NCI-H2196 treated with DMSO at 0.1 percent for 48 hours (cell line): ENCODE results near the gene TTC39C.

Experiments
- DNase-seq: peaks from one replicate; lab custom pipeline; 2025; ENCODE audit not compliant: unreplicated experiment; lab: John Stamatoyannopoulos, UW

The TTC39C gene

DNA sequence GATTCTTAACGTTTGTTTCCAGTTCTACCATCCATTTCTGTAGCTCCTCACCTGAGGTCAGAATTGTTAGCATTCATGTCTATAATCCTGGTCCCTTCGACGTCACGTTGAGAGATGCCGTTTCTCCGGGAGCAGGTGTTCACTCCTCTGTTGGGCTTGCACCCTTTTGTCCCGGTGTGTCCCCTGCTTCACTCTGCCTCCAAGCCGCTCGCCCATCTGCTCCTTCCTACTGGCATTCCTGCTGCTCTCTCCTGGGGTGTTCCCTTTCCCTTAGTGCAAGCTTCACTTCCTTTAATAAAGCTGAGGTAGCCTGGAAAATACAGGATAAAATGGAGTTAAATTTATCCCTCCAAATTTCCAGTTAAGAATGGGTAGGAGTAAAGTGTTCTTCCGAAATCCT is 62.4 kb downstream of the TTC39C start:
- no peak for DNase-seq

DNA sequence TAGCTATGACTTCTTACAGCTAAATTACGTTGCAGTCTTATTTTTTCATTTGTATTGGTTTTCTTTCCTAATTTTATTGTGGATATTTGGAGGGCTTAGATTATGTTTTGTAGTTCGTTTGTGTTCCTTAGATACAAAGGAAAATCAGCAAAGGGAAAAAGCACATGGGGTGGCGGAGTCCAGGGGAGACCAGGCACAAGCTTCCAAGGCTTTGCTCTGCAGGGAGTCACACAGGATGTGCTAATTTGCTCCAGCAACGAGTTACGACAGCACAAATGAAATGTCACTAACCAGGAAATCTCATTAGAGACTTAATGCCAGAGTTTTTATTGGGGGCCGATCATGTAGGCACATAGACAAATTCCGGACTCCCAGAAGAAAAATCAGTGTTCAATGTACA is 63.8 kb downstream of the TTC39C start:
- no peak for DNase-seq

DNA sequence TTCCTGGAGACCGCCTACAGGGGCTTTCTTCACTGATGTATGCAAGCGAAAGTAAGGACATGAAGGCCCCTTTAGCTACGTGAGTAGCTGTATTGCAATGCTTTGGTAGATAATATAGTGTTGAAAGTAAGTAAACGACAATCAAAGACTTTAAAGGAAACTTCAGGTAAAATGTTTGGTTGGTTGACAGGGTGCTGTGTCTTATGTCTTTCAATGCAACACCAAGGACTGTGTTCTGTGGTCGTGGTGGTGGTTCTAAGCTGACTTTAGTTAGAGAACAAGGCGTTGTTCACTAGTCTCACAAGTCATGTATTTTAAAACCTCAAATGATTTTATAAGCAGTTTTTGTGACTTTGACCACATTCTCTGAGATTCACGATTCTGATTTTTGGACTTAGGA is 66.3 kb downstream of the TTC39C start:
- no peak for DNase-seq

DNA sequence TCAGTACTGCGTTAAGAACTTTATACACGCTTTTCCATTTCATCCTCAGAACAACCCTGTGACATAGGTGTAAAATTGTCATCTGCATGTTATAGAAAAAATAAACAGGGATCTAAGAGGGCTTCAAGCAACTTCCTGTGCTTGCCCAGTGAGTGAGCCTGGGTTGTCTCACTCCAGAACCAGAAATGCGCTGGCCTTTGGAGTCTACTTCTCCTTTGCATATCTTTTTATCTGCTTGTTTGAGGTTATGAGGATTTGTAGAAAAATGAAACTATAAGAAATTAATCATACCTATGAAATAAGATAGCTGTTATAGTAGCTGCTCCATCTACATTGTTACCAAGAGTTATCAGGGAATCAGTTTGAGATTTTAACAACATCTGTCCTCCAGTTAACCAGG is 69.0 kb downstream of the TTC39C start:
- no peak for DNase-seq

DNA sequence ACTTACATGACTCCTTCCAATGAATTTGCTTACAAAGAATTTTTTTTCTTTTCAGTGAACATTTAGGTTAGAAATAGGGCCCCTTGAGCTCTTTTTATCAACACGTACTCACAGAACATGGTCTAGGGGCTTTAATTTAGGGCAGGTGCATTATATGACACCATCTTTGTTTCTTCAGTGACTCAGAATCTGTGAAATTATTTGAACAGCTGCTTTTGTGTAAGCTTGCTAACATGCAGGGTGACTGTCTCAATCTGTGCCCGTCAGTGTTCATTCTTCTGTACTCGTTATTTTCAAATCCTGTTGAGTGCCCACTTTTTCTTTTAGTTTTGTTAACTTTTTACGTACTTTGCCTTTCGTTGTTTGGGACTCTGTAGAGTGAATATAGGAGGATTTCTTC is 71.5 kb downstream of the TTC39C start:
- DNase-seq: no peak

DNA sequence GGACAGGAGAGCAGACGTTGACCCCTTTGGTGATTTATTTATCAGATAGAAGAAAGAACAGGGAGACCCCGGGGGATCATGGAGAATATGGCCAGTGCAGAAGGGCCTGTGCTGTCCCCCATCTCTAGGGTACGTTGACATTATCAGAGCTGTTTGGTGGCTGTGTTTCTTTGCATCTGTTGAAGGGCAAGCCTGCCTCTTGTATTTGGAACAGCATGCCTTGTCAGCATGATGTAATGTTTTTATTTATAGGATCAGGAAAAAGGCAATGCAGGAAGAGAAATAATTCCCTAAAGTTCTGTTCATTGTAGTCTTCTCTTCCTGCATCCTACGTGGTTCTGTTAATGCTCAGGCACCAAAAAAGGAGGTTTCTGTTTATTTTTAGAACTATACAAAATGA is 74.5 kb downstream of the TTC39C start:
- DNase-seq: no peak

DNA sequence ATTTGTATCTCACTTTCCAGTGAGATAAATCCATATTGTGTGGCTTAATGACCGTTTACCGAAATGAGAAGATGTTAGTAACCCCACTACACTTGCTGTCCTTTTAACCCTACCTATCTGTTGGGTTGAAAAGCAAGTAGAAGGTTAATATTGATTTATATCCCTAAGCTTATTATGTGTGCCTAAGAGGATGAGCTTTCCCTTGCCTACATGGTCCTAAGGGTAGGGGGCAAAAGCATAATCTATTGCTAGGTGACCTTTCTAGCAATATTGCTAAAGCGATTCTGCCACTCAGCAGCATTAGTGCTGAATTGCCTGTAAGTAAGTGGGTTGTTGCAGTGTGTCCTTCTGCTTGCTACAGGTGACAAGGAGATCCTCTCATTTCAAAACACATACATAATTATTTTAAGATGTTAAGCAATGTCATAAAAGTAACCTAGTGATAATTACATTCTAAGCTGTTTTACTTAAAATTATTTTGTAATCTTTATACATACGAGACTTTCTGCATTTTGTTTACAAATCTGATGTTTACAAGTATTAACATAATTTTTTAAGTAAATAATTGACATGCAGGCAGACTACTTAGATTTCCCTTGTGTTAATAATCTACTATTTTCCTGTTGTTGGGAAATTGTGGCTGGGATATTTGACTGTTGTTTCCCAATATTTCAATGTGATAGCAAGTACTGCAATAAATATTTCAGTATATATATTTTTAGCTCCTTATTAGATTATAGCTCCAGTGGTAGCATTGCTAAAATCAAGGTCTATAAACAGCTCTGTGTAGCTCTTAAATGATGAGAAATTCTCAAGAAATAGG is 75.2 kb downstream of the TTC39C start:
- no peak for DNase-seq

DNA sequence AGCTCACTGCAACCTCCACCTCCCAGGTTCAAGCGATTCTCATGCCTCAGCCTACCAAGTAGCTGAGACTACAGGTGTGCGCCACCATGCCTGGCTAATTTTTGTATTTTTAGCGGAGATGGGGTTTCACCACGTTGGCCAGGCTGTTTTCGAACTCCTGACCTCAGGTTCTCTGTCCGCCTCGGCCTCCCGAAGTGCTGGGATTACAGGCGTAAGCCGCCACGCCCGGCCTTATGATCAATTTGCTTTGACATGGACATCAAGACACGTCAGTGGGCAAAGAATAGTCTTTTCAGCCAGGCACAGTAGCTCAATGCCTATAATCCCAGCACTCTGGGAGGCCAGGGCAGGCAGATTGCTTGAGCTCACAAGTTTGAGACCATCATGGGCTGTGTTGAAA is 76.3 kb downstream of the TTC39C start:
- DNase-seq: no peak

DNA sequence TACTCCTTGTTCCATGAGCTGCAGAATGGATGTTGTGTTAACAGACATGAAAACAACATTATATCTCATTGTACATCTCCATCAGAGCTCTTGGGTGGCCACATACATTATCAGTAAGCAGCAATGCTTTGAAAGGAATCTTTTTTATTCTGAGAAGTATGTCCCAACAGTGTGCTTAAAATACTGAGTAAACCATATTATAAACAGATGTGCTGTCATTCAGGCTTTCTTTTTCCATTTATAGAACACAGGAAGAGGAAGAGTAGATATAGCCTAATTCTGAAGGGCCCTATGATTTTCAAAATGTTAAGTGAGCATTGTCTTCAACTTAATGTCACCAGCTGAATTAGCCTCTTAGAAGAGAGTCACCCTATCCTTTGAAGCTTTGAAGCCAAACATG is 80.0 kb downstream of the TTC39C start:
- DNase-seq: no peak

DNA sequence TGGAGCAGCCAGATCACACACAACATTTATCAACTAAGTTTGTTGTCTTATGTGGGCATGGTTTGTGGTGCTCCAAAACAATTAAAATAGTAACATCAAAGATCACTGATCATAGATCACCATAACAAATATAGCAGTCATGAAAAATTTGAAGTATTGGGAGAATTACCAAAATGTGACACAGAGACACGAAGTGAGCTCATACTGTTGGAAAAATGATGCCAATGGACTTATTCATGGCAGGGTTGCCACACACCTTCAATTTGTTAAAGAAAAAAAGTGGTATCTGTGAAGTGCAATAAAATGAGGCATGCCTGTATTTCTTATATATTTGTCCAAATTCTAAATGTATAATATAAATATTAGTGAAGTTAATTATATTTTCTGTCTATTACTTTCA is 81.4 kb downstream of the TTC39C start:
- no peak for DNase-seq

DNA sequence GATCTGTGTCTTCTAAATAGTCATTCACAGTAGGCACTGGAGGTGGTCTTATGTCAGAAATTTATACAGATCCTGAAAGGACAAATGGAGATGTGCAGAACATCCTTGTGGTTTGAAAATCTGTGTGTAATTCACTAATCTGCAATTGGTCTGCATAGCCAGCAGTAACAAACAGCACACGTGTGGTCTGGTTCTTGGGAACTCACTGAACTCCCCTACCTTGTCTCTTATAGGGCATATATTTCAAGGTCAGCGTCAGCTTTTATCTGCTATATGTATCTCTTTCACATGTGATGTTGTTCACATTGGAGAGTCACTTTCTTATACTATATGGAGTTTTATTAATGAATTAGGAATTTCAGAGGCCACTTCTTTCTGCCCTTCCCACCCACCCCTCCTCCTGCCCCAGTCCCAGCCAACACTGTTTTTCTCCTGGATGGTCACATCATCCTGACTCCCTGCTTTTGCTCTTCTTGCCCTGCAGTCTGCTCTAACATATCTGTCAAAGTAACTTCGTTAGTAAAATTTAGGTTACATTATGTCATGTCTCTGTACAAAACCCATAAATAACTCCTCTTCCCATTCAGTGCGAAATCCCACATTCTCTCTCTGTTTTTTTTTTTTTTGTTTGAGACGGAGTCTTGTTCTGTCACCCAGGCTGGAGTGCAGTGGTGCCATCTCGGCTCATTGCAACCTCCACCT is 88.9 kb downstream of the TTC39C start:
- no peak for DNase-seq

DNA sequence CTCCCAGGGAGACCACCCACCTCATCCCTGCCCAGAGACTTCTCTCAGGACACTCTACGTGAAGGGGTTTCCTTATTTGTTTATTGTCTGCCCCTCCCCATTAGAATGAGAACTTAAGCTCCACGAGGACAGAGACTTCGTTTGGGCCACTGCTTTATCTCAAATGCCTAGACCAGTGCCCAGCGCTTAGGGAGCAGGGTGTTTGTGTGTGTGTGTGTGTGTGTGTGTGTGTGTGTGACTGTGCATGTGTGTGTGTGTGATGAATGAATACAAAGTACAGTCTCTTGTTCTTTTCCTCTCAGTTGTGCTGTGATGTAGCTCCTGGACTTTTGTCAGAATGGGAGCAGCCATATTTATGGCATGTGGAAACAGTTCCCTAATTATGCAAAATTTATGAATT is 89.9 kb downstream of the TTC39C start:
- DNase-seq: no peak

DNA sequence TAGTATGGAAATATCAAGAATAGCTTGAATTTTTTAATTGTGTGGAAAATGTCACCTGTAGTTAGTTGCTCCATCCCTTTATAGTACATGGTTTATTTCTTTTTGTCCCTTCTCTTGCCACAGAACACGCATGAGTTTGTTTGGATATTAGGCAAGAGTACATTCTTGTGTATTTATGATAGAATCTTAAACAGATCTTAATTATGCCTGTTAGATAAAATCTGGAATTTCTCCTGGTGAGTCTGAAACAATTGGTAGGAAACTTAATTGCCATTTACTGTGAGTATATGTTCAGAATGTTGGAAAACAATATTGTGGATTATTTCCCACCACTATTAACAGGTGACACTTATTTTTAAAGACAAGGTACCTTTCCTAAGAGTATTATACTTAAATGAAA is 94.1 kb downstream of the TTC39C start:
- DNase-seq: no peak

DNA sequence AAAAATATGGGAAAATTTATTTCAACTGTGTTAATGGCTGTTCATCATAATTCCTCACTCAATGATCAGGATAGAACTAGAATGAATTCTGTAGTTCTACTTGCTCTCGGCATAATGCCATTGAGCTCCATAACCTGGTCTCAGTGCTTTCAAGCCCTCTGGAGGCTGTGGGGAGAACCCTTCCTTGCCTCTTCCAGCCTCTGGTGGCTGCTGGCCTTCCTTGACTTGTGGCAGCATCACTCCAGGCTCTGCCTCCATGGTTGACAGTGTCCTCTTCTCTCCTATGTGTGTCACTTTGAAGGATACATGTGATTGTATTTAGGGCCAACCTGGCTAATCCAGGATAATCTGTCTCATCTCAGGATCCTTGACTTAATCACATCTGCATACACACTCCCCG is 97.4 kb downstream of the TTC39C start:
- DNase-seq: no peak

DNA sequence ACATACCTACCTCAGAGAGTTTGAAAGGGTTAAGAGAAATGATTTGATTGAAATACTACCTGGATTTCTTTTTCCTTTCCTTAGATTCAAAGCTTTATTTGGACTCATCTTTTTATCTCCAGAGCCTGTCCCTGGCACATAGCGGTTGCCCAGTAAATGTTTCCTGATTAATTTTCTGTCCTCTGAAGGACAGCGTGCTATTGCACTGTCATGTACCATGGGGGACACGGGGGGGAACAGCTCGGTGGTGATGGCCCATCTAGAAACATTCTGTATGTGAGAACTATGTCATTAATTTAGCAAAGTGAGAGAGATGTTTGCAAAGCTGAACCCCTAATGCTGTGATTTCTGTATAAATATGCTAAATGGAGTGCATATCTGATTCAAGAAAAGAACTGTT is 97.9 kb downstream of the TTC39C start:
- DNase-seq: no peak

DNA sequence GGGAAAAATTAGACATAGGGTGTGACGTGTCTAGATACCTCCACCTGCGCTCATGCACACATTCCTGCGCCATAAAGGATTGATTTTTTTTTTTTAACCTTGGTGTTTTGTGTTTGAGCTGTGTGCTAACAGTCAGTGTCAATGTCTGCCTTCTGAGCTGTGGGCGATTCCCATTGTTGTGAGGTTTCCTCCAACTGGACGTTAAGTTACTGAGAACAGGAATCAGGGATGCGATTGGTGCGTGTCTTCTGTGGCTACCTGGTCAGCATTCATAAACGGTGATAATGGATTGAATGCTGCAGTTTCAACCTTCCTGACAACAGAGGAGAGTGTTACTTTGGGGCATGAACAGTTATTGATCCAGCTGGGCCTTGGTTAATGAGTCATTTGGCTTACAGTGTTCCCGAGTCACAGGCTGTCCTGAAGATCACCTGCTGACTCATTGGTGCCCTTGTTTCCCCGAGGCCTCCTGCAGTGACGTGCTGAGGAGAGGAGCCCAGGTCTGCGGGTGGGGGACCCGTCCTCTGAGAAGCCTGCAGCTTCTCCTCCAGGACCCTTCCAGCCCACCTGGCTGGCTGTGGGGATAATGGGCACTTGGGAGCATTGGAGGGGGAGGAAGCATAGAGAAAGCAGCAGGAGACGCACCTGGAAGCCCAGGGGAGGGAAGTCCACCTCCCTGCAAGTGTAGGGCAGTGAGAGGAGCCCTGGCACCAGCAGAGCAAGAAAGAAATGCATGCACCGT is 98.5 kb downstream of the TTC39C start:
- no peak for DNase-seq

DNA sequence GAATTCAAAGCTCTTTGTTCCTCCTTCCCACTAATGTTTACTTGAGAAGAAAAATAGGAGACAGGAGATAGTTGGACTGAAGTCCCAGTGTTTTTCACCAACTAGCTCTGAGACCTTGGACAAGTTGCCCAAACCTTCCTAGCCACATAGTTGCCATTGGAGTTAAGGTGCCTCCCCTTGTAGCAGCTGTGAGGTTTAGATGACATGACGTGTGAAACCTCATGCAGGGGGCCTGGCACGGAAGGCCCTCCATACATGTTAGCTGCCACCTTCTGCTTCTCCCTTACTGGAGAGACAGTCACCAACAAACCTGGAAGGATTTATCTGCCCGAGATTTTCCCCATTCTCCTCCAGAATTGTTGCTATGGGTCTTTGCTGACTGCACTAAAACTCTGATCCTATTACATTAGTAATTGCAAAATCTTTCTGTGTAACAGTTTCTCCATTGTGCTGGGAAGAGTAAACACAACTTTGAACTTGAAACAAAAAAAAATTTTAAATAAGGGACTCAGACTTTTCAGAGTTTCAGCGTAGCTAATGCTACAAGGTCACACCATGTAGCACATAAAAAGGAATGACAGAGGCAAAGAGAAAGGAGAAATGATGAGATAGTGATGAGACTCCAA is 100.5 kb downstream of the TTC39C start:
- no peak for DNase-seq

DNA sequence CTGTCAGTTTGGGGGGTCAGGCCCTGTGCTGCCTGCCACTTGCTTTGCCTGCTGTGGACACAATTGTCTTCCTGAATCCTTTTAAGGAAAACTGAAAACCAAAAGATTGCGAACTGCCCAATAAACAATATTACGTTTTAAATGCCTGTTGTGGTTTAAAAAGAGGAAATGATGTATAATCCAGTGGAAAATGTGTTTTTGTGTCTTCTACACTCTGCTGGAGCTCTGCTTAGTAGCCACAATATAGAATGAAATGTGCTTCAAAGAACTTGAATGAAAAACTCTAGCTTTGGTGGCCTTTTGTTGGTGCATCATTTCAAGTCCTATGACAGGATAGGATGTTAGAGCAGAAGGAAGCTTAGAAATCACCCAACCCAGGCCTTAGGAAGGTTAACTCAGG is 101.1 kb downstream of the TTC39C start:
- DNase-seq: no peak

DNA sequence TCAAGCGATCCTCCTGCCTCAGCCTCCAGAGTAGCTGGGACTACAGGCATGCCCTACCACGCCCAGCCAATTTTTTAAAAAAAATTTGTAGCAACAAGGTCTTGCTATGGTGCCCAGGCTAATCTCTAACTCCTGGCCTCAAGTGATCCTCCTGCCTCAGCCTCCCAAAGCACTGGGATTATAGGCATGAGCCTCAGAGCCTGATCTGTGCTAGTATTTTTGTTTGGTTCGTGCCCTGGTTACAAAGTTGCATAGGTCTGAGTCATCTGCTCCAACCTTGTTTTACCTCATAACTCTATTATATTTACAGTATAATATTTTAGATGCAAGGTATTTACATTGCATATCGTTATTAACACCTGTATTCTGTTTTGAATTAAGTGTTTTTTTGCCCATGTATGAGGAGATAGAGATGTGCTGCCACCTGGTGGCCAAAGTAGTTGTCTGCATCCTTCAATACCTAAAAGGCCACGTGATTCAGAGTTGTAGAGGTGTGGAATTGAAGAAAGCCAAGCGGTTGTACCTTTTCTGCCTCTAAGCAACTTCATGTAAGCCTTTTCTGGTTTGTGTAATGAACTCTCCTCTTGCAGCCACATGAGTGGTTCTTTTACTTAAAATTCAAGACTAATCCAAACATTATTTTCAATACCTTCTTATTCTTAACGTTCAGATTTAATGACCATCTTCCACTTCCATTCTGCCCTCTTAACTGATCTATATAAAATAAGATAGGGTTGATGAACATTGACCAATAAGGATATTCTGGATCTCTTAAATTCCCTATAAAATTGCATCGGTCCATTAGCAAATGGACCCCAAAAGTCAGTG is 104.4 kb downstream of the TTC39C start:
- peak; percentile 63 for DNase-seq

DNA sequence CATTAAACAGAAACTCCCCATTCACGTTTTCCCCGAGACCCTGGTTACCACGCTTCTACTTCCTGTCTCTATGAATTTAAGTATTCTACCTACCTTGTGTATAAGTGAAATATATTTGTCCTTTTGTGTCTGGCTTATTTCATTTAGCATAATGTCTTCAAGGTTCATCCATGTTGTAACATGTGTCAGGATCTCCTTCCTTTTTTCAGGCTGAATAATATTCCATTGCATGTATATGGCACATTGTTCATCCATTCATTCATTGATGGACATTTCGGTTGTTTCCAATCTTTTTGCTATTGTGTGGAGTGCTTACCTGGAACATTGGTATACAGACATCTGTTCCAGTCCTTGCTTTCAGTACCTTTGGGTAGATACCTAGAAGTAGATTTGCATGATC is 106.1 kb downstream of the TTC39C start:
- DNase-seq: no peak

DNA sequence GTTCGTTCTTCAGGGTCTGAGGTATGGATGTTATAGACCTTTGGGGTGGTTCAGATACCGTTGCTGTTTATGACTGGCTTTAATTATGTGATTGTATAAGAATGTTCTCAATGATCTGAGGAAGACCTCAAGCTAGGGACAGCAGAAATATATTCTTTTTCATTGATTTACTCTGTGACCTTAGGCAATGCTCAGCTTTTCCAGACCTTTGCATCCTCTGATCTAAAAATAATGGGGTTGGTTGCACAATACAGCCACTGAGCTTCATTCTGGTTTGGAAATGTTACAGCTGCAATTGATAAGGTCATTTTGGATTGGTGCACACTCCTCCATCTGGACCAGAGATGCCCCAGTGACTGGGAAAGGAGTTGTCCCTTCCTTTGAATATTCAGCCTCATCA is 107.1 kb downstream of the TTC39C start:
- no peak for DNase-seq
